ENCODE data around the gene ZNRF1. TPM values are rescaled to one million over a fixed set of nuclear protein-coding genes. Genes with fewer than 3 reads are reported as not detected.

The ZNRF1 gene
- total RNA-seq, 4 donors from 2014 or later, result 12.8 to 24.1 (median 19.0) TPM

DNA sequence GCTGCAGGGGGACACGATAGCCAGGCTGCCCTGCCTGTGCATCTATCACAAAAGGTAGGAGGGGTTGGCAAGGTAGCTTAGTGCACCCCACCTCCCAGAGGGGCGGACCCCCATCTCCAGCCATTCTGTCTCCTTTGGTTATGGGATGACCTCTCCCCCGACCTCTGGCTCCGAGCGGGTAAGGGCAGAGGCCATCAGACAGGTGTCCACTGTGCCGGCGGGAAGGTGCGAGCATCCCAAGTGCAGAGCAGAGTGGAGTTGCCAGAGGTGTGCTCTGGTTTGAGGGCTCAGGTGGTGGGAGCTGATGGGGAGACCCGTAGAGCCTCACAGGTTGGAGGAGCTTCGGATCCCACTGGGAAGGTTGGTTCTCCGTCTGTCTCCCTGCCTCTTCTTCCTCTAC is 106.0 kb downstream of the ZNRF1 start:
- Histone ChIP-seq H3K9me3 (no peaks in the 10 kb centered on the region), H3K4me3 (no peak overlapping the region), H3K27me3 (no peaks in the 10 kb centered on the region), H3K27ac (peak overlapping the region; percentile 37 to 87 (median 86)), H3K36me3 (no peaks in the 10 kb centered on the region), H3K4me1 (peaks cover 14 to 63% (median 49%) of the 10 kb centered on the region in 3 donors)
- ATAC-seq, result no peak
- WGBS, 2 donors (ENCODE audit: low coverage in 1 of 2), result no CpG with 5 or more reads among the region's 11 CpGs
- TF ChIP-seq POLR2AphosphoS5 (IDR thresholded peaks at IDR 0.05), result no peak

DNA sequence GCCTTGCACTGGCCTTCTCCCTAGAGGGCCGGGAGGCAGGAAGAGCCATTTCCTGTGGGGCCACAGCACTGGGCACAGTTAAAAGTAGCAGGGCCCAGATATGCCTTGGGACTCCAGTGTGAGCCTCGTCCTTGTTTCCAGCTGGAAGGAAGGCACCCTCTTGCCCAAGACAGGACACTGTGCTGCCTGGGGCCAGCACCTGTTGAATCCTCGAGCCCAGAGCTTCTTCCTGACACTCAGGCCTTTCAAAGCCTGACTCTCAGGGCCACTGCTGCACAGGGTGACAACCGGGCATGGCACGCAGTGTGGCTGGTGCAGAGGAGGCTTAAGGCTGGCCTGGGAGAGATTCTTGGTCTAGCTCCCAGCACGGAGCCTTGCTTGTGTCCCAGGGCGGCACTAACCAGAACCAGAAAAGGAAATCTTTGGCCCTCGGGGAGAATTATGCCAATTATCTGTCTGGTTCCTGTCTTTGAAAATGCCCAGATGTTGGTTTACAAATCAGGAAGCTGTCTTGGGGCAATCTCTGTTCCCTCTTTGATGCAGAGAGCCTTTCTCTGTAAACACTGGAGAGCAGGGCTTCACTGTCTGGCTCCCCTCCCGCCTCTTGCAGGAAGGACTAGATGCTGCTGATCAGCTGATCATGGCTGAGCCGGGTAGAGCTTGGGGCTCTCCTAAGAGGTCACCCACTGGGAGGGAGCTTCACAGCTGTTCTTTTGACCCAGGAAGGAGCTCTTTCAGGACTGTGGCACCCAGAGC is 106.7 kb downstream of the ZNRF1 start:
- Histone ChIP-seq H3K4me3 (no peak overlapping the region), H3K27ac (peak overlapping the region; percentile 37 to 87 (median 86)), H3K9me3 (no peaks in the 10 kb centered on the region), H3K36me3 (no peaks in the 10 kb centered on the region), H3K27me3 (no peaks in the 10 kb centered on the region), H3K4me1 (peaks cover 14 to 64% (median 52%) of the 10 kb centered on the region in 3 donors)
- TF ChIP-seq POLR2AphosphoS5 (IDR thresholded peaks at IDR 0.05), result peak; percentile 89
- TF ChIP-seq, protein P1, sequence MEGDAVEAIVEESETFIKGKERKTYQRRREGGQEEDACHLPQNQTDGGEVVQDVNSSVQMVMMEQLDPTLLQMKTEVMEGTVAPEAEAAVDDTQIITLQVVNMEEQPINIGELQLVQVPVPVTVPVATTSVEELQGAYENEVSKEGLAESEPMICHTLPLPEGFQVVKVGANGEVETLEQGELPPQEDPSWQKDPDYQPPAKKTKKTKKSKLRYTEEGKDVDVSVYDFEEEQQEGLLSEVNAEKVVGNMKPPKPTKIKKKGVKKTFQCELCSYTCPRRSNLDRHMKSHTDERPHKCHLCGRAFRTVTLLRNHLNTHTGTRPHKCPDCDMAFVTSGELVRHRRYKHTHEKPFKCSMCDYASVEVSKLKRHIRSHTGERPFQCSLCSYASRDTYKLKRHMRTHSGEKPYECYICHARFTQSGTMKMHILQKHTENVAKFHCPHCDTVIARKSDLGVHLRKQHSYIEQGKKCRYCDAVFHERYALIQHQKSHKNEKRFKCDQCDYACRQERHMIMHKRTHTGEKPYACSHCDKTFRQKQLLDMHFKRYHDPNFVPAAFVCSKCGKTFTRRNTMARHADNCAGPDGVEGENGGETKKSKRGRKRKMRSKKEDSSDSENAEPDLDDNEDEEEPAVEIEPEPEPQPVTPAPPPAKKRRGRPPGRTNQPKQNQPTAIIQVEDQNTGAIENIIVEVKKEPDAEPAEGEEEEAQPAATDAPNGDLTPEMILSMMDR (IDR thresholded peaks at IDR 0.05), result no peak
- WGBS, 2 donors (ENCODE audit: low coverage in 1 of 2), result 22% methylated on average over 4 of the region's 10 CpGs; no CpG with 5 or more reads in 1 of the 2 donors
- ATAC-seq, result peak; percentile 74

DNA sequence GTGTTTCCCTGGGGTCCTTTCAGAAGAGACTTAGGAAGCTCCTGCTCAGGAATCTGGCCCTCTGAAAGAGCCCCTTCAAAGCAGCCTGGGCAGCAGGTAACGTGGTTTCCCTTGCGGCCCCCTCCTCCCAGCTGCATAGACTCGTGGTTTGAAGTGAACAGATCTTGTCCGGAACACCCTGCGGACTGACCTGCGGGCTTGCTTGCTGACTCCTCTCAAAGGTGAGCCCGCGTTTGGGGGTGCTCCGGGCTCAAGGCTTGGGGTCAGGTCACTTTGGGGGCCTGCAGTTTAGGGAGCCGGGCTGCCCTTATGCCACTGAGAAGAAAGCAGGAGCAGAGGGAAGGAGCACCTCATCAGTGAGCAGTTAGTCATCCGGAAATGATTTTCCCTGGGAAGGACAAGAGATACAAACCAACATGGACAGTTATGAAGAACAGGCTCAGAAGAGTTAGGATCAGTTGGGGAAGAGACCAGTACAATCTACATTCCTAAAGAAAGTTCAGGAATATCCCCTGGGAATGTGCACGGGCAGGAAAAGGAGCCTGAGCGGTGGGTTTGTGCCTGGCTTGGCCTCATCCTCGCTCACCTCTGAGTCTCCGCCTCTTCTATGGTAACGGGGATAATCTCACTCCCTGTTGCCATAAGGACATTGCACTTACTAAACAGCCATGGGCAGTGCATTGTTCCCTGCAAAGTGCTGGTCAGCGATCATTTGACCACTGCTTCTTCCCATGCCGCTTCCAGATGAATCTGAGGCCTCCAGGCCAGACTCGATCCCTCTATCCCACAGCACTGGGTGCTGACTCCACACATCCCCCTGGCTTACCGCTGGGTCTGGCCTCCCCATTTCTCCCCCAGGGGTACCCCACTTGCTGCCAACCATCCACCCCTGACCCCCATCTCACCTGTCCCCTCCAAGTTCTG is 107.8 kb downstream of the ZNRF1 start:
- no peak for ATAC-seq
- TF ChIP-seq POLR2A (IDR thresholded peaks at IDR 0.05) (no peak), POLR2AphosphoS5 (IDR thresholded peaks at IDR 0.05) (no peak)
- peak overlapping the region; percentile 11 to 87 (median 86) for H3K27ac ChIP-seq
- no peaks in the 10 kb centered on the region for H3K27me3 ChIP-seq
- no peaks in the 10 kb centered on the region for H3K9me3 ChIP-seq
- 92% methylated on average over 9 of the region's 20 CpGs; no CpG with 5 or more reads in 1 of the 2 donors for WGBS, 2 donors (ENCODE audit: low coverage in 1 of 2)
- no peaks in the 10 kb centered on the region for H3K36me3 ChIP-seq
- H3K4me3 ChIP-seq, result no peak overlapping the region
- peaks cover 14 to 75% (median 61%) of the 10 kb centered on the region in 3 donors for H3K4me1 ChIP-seq

DNA sequence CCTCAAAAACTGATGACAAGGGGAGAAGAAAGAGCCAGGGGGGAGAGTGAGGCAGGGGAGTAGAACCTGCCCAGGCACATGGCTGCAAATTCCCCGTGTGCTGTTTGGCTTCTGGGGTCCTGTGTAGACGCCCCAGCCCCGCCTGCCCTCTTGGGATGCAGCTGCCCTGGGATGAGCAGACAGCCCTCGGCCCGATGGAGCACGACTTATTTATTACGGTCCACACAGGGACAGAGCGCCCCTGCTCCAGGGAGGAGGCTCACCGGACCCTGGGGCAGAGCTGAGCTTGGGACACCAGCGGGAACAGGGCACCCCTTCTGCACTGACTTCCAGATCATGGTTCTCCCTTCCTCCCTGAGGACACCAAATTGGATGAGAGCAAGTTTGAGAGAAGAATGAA is 108.7 kb downstream of the ZNRF1 start:
- TF ChIP-seq POLR2AphosphoS5 (IDR thresholded peaks at IDR 0.05) (no peak), EP300 (IDR thresholded peaks at IDR 0.05) (no peak), POLR2A (IDR thresholded peaks at IDR 0.05) (no peak)
- TF ChIP-seq, protein P1 (IDR thresholded peaks at IDR 0.05), result no peak
- ATAC-seq, result no peak
- H3K4me3 ChIP-seq, result no peak overlapping the region
- H3K36me3 ChIP-seq, result no peaks in the 10 kb centered on the region
- peaks cover 14 to 84% (median 62%) of the 10 kb centered on the region in 3 donors for H3K4me1 ChIP-seq
- no peaks in the 10 kb centered on the region for H3K9me3 ChIP-seq
- H3K27me3 ChIP-seq, result no peaks in the 10 kb centered on the region
- 27 to 85% methylated on average over 3 of the region's 10 CpGs for WGBS, 2 donors (ENCODE audit: low coverage in 1 of 2)
- peak overlapping the region in 3 of 4 donors; percentile 85 to 87 (median 86) for H3K27ac ChIP-seq

DNA sequence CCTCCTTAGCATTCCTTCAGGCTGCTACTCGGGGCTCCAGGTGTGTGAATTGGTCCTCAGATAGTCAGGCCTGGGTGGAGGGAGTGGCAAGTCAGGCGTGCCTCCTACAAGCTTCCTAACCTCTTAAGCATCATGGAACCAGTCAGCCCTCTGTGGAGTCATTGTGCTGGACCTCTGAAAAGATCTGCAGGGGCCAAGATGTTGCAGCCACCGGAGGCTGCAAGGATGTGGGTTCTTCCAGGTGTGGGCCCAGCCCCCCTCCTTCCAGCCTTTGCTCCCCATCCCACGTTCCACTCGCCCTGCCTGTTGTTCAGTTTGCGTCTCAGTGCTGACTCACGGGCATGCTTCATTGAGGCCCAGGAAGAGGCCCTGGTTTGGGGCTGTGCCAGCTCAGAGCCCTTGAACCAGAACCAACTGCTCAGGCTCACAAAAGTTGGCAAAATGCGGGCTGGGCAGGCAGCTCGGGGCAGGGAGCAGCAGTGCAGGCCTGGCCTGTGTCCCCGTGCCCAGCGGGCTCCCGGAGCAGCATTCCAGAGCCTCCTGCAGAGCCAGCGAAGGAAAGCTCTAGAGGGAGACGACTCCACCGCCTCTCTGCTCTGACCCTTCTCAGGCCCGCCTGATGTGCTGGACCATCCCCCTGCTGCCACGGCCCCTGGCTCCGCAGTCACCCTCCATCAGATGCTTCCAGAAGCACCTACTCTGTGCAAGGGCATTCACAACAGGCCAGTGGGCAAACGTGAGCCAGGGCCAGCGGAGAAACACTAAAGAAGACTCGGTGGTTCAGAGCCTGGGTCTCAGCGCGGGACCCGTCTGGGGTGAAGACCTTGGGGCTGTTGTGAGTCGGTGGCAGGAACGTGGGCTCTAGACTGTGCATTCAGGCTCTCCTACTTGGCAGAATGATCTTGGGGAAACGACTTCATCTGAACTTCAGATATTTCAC is 110.2 kb downstream of the ZNRF1 start:
- H3K27ac ChIP-seq, result peak overlapping the region; percentile 25 to 88 (median 86)
- no peaks in the 10 kb centered on the region for H3K27me3 ChIP-seq
- WGBS, 2 donors (ENCODE audit: low coverage in 1 of 2), result 39 to 46% methylated on average over 2 to 7 of the region's 27 CpGs
- H3K9me3 ChIP-seq, result no peaks in the 10 kb centered on the region
- TF ChIP-seq POLR2AphosphoS5 (IDR thresholded peaks at IDR 0.05), result peak; percentile 80
- TF ChIP-seq, protein P1 (IDR thresholded peaks at IDR 0.05), result no peak
- peaks cover 0 to 7% of the 10 kb centered on the region in 2 donors for H3K36me3 ChIP-seq
- ATAC-seq, result peak; percentile 62
- H3K4me1 ChIP-seq, result peaks cover 14 to 91% (median 62%) of the 10 kb centered on the region in 3 donors
- H3K4me3 ChIP-seq, result no peak overlapping the region
